ENCODE results near the gene SLC35F3. TPM values are rescaled to one million over a fixed set of nuclear protein-coding genes. Genes with fewer than 3 reads are reported as not detected.
A peak's percentile ranks its signal among the peaks of the same experiment; 100 is the strongest.
"Not testable (repeated sequence)": the region's sequence is repeated elsewhere in the genome, so short reads cannot be mapped to it uniquely, and the experiment has no call there.

SLC35F3 gene
- 1 to 10 TPM; 7.5 to 8.1 TPM for total RNA-seq

DNA sequence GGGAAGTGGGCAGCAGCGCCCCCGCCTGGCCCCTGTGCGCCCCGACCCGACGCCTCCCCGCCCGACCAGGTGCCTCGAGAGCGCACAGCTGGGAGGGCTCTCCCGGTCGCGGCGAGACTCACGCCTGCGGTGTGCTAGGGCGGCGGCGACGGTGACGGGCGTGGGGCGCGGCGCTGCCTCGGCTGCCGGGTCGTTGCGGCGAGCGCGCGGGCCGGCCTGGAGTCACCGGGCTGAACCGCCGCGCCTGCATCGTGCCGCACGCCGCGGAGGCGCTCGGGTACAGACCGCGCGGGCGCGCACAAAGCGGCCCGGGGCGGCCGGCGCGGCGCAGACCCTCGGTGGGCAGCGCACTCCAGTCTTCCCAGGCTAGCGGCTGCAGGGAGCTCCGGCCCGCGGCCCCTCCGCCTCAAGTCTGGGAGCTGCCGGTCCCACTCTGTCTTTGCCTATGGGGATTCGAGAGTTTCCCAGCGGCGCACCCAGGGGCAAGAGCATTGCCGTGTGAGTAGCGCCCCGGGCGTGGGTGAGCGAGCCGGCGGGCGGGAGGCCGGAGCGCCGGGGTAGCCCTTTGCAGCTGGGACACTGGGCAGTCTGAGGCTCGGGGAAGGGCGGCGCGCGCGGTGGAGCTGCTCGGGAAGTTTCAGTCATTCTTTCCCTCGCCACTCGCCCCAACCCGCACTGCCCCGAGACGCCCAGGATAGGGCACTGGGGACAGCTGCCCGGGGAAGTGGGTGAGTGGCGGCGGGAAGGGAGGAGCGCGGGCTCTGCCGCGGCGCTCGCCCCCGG, at the start of gene SLC35F3:
Gene SLC35F3, plus strand, starts transcription at position 44 of the 783 bp plus-strand sequence.
- Mint-ChIP-seq H3K4me1 (peaks cover 2% of the 10 kb centered on the region), H3K9me3 (peaks cover 2% of the 10 kb centered on the region), H3K4me3 (no peak within 1 kb of the TSS), H3K27me3 (peaks cover 79% of the 10 kb centered on the region), H3K36me3 (peaks cover 4% of the 10 kb centered on the region), H3K27ac (no peak within 1 kb of the TSS)
- peak; percentile 27 for DNase-seq

DNA sequence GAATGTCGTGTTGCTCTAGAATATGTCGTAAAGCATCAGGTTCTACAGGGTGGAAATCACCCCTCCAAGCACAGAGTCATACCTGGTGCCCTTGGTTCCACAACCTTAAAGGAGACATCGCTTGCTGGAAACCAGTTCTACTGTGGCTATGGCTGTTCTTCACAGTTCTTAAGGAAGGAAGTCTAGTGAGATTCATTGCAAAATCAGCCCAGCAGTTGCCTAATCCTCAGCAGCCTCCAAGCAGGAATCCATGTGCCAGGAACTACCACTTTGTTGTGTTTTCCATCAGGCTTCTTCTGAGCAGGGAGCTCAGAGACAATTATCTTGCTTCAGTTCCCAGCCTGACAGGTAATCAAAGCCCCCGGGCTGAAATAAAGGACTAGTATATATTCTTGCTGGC, 45.0 kb upstream of the SLC35F3 start:
- no peaks in the 10 kb centered on the region for H3K4me1 Mint-ChIP-seq
- H3K9me3 Mint-ChIP-seq, result no peaks in the 10 kb centered on the region
- H3K4me3 Mint-ChIP-seq, result no peak overlapping the region
- H3K36me3 Mint-ChIP-seq, result no peaks in the 10 kb centered on the region
- H3K27ac Mint-ChIP-seq, result no peak overlapping the region
- peaks cover 8% of the 10 kb centered on the region for H3K27me3 Mint-ChIP-seq
- DNase-seq, result no peak

DNA sequence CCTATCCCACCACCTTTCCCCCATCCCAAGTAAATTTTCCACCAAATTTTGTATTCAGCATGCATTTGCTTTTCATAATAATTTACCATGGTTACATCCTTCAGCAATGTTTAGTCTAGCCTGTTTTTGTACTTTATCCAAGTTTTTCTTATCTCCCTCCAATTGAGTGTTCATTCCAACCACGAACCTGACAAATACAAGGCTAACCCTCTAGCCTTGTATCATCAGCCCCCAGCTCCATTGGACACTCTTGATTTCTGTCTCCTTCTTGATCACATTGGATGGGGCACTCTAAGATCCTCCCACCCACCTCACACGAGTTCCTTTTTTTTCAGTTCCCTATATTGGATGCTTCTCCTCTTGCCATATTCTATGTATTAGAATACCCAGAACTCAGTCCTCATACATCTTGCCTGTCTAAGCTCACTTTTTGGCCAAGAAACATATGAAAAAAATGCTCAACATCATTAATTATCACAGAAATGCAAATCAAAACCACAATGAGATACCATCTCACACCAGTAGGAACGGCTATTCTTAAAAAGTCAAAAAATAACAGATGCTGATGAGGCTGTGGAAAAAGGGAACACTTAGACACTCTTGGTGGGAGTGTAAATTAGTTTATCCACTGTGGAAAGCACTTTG, 40.5 kb upstream of the SLC35F3 start:
- H3K9me3 Mint-ChIP-seq, result peaks cover 18% of the 10 kb centered on the region
- no peaks in the 10 kb centered on the region for H3K36me3 Mint-ChIP-seq
- peaks cover 4% of the 10 kb centered on the region for H3K27me3 Mint-ChIP-seq
- H3K4me1 Mint-ChIP-seq, result no peaks in the 10 kb centered on the region
- no peak overlapping the region for H3K27ac Mint-ChIP-seq
- no peak overlapping the region for H3K4me3 Mint-ChIP-seq
- no peak for DNase-seq

GRCh38 chr1:233864578-233864977, 39.9 kb upstream of the SLC35F3 start:
- Mint-ChIP-seq H3K4me3 (no peak overlapping the region), H3K27me3 (peaks cover 4% of the 10 kb centered on the region), H3K27ac (no peak overlapping the region), H3K9me3 (peaks cover 18% of the 10 kb centered on the region), H3K36me3 (no peaks in the 10 kb centered on the region), H3K4me1 (no peaks in the 10 kb centered on the region)
- DNase-seq, result no peak

DNA sequence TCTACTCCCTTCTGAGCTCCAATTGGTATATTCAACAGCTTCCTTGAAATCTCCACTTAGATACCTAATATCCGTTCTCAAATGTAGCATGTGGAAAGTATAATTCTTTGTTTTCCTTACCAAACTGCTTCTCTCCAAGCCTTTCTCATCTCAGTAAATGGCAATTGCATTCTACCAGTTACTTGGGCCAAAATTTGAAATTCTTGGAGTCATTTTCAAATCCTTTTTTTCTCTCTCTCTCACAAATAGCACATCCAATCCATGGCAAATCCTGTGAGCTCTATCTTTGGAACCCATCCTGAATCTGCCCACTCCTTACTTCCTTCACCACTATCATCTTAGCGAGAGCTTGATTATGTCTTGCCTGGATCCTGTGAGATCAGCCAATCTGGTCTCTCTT, 39.3 kb upstream of the SLC35F3 start:
- no peak for DNase-seq
- Mint-ChIP-seq H3K9me3 (peaks cover 18% of the 10 kb centered on the region), H3K4me1 (no peaks in the 10 kb centered on the region), H3K4me3 (no peak overlapping the region), H3K27ac (no peak overlapping the region), H3K27me3 (peaks cover 7% of the 10 kb centered on the region), H3K36me3 (no peaks in the 10 kb centered on the region)

DNA sequence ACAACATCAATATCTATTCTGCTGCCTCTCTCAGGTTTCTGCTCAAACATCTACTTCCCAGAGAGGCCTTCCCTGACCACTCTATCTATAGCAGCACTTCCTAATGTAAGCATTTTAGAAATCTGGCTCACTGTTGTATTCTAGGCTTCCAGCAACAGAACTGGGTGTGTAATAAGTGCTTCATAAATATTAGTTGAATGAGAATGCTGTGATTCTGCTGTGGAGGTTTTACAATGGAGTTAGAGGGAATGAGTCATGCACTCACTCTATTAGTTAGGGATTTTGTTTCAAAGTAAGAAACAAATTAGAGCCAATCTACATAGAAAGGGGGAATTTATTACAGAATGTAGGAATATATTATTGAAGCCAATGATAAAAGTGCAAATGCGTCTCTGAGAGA, 38.6 kb upstream of the SLC35F3 start:
- no peak for DNase-seq
- Mint-ChIP-seq H3K4me1 (no peaks in the 10 kb centered on the region), H3K27me3 (peaks cover 8% of the 10 kb centered on the region), H3K27ac (no peak overlapping the region), H3K36me3 (no peaks in the 10 kb centered on the region), H3K9me3 (peaks cover 18% of the 10 kb centered on the region), H3K4me3 (no peak overlapping the region)

DNA sequence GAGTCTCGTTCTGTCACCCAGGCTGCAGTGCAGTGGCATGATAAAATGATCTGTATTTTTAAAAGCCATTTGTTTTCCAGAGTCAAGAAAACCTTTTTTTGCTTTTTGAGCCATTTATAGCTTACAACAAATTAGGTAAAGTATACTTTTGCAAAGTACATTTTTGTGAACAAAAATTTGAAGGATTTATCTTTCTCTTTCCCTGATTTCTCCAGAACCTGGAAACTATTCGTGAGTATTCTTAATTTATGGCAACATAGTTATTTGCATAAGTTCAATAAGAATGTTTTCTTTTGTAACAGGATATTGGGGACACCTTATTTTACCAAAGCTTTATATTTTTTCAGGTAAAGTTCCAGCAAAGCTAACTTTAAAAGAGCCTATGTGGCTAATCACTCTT, 37.4 kb upstream of the SLC35F3 start:
- H3K27me3 Mint-ChIP-seq, result peaks cover 8% of the 10 kb centered on the region
- H3K9me3 Mint-ChIP-seq, result peaks cover 18% of the 10 kb centered on the region
- no peak overlapping the region for H3K4me3 Mint-ChIP-seq
- no peaks in the 10 kb centered on the region for H3K4me1 Mint-ChIP-seq
- no peak for DNase-seq
- no peak overlapping the region for H3K27ac Mint-ChIP-seq
- no peaks in the 10 kb centered on the region for H3K36me3 Mint-ChIP-seq

DNA sequence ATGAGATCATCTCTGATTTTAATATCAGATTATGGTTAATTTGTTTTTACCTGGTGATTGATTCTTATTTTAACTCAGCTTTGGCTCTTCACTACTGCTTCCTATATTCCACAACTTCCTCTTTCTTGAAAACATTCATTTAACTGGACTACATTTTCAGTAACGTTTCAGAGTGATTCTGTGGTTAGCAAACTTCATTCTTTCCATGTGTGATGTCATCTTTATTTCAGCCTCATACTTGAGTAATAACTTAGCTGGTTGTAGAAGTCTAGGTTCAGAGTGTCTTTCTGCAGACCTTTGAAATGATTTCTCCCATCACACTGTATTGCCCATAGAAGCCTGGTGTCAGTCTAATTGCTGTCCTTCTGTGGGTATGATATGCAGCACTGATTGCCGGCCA, 36.0 kb upstream of the SLC35F3 start:
- Mint-ChIP-seq H3K27ac (no peak overlapping the region), H3K36me3 (no peaks in the 10 kb centered on the region), H3K9me3 (peaks cover 18% of the 10 kb centered on the region), H3K4me3 (no peak overlapping the region), H3K4me1 (no peaks in the 10 kb centered on the region), H3K27me3 (peaks cover 8% of the 10 kb centered on the region)
- DNase-seq, result no peak

GRCh38 chr1:233869680-233870079, 34.8 kb upstream of the SLC35F3 start:
- Mint-ChIP-seq H3K4me1 (no peaks in the 10 kb centered on the region), H3K4me3 (no peak overlapping the region), H3K9me3 (peaks cover 18% of the 10 kb centered on the region), H3K36me3 (no peaks in the 10 kb centered on the region), H3K27ac (no peak overlapping the region), H3K27me3 (peaks cover 3% of the 10 kb centered on the region)
- DNase-seq, result no peak

- Mint-ChIP-seq H3K36me3 (no peaks in the 10 kb centered on the region), H3K27ac (no peak overlapping the region), H3K4me3 (no peak overlapping the region), H3K27me3 (peaks cover 3% of the 10 kb centered on the region), H3K9me3 (peaks cover 1% of the 10 kb centered on the region), H3K4me1 (no peaks in the 10 kb centered on the region)
- DNase-seq, result no peak
These were observed 30.8 kb upstream of the SLC35F3 start for GRCh38 chr1:233873666-233874065.

DNA sequence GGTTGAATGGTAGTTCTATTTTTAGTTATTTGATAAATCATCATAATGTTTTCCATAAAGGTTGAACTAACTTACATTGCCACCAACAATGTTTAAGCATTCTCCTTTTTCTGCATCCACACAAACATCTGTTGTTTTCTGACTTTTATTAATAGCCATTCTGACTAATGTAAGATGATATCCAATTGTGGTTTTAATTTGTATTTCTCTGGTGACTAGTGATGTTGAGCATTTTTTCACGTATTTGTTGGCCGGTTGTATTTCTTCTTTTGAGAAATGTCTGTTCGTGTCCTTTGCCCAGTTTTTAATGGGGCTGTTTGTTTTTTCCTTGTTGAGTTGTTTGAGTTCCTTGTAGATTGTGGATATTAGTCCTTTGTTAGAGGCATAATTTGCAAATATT, 24.6 kb upstream of the SLC35F3 start:
- Mint-ChIP-seq H3K9me3 (peaks cover 3% of the 10 kb centered on the region), H3K4me1 (no peaks in the 10 kb centered on the region), H3K27ac (no peak overlapping the region), H3K27me3 (peaks cover 6% of the 10 kb centered on the region), H3K4me3 (no peak overlapping the region), H3K36me3 (no peaks in the 10 kb centered on the region)
- DNase-seq, result no peak

GRCh38 chr1:233883671-233884070, 20.8 kb upstream of the SLC35F3 start:
- H3K4me1 Mint-ChIP-seq, result no peaks in the 10 kb centered on the region
- H3K36me3 Mint-ChIP-seq, result no peaks in the 10 kb centered on the region
- no peak overlapping the region for H3K4me3 Mint-ChIP-seq
- no peak overlapping the region for H3K27ac Mint-ChIP-seq
- H3K27me3 Mint-ChIP-seq, result peaks cover 6% of the 10 kb centered on the region
- H3K9me3 Mint-ChIP-seq, result peaks cover 4% of the 10 kb centered on the region
- no peak for DNase-seq

DNA sequence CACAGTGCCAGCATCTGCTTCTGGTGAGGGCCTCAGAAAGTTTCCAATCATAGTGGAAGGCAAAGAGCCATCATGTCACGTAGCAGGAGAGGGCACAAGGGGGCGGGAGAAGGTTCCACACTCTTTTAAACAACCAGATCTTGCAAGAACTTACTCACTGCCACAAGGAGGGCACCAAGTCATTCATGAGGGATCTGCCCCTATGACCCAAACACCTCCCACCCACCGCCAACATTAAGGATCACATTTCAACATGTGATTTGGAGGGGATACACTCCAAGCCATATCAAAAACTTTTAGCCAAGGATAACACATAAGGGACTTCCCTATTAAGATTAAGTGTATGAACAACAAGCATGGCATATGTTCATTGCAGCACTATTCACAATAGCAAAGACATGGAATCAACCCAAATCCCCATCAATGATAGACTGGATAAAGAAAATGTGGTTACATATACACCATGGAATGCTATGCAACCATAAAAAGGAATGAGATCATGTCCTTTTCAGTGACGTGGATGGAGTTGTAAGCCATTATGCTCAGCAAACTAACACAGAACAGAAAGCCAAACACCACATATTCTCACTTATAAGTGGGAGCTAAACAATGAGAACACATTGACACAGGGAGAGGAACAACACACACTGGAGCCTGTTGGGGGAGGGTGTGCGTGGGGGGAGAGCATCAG, 19.9 kb upstream of the SLC35F3 start:
- no peak overlapping the region for H3K4me3 Mint-ChIP-seq
- H3K36me3 Mint-ChIP-seq, result no peaks in the 10 kb centered on the region
- H3K9me3 Mint-ChIP-seq, result peaks cover 8% of the 10 kb centered on the region
- no peak overlapping the region for H3K27ac Mint-ChIP-seq
- peaks cover 6% of the 10 kb centered on the region for H3K27me3 Mint-ChIP-seq
- DNase-seq, result no peak
- no peaks in the 10 kb centered on the region for H3K4me1 Mint-ChIP-seq

- Mint-ChIP-seq H3K4me1 (no peaks in the 10 kb centered on the region), H3K4me3 (no peak overlapping the region), H3K27ac (no peak overlapping the region), H3K27me3 (peaks cover 6% of the 10 kb centered on the region), H3K9me3 (peaks cover 11% of the 10 kb centered on the region), H3K36me3 (no peaks in the 10 kb centered on the region)
- no peak for DNase-seq
These were observed 19.1 kb upstream of the SLC35F3 start for GRCh38 chr1:233885196-233885920.

DNA sequence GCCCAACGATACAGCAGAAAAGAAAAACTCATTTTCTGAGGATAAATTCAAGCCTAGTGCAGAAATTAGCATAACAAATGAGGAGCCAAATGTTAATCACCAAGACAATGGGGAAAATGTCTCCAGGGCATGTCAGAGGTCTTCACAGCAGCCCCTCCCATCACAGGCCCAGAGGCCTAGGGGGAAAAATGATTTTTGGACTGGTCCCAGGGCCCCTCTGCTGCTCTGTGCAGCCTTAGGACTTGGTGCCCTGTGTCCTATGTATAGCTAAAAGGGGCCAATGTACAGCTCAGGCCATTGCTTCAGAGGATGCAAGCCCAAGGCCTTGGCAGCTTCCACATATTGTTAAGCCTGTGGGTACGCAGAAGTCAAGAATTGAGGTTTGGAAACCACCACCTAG, 13.3 kb upstream of the SLC35F3 start:
- H3K4me1 Mint-ChIP-seq, H3K36me3 Mint-ChIP-seq, DNase-seq, H3K4me3 Mint-ChIP-seq, H3K27ac Mint-ChIP-seq: not testable (repeated sequence)
- Mint-ChIP-seq H3K27me3 (peaks cover 12% of the 10 kb centered on the region), H3K9me3 (peaks cover 14% of the 10 kb centered on the region)

Measured in activated naive CD8-positive, alpha-beta T cell treated with anti-CD3 and anti-CD28 coated beads for 36 hours (primary cell).